Smooth muscle cell (in vitro differentiated cells): ENCODE results near the gene EFCAB14. TPM values are rescaled to one million over a fixed set of nuclear protein-coding genes. Genes with fewer than 3 reads are reported as not detected.

Experiments
- DNase-seq: peaks from one replicate; lab custom pipeline; 2025; ENCODE audit not compliant: unreplicated experiment; lab: John Stamatoyannopoulos, UW
- H2AFZ ChIP-seq: fragments of 200-600 bp; sonication (generic); 2 replicates; pipeline ENCODE4 v1.6.0; 2016; ENCODE audit warnings: antibody characterized with exemption, low read depth, mild to moderate bottlenecking
- H3F3A ChIP-seq: fragments of 200-600 bp; sonication (generic); 2 replicates; pipeline ENCODE4 v1.6.0; 2017; ENCODE audit warnings: antibody characterized with exemption, low read depth
- H3K27ac ChIP-seq: fragments of 200-600 bp; sonication (generic); 2 replicates; pipeline ENCODE4 v1.5.1; 2016; ENCODE audit warnings: low read depth, mild to moderate bottlenecking
- H3K27me3 ChIP-seq: fragments of 200-600 bp; sonication (generic); 2 replicates; pipeline ENCODE4 v1.6.1; 2016; ENCODE audit warnings: low read depth, mild to moderate bottlenecking
- H3K36me3 ChIP-seq: fragments of 200-600 bp; sonication (generic); 2 replicates; pipeline ENCODE4 v1.5.1; 2016; ENCODE audit warnings: low read depth
- H3K4me1 ChIP-seq: fragments of 200-600 bp; sonication (generic); 2 replicates; pipeline ENCODE4 v1.5.1; 2016; ENCODE audit warnings: low read depth
- H3K4me2 ChIP-seq: fragments of 200-600 bp; sonication (generic); 2 replicates; pipeline ENCODE4 v1.6.0; 2016; ENCODE audit warnings: mild to moderate bottlenecking
- H3K4me3 ChIP-seq: fragments of 200-600 bp; sonication (generic); 2 replicates; pipeline ENCODE4 v1.5.1; 2016; ENCODE audit warnings: mild to moderate bottlenecking
- H3K79me2 ChIP-seq: fragments of 200-600 bp; sonication (generic); 2 replicates; pipeline ENCODE4 v1.6.0; 2016; ENCODE audit warnings: low read depth, mild to moderate bottlenecking
- H3K9ac ChIP-seq: fragments of 200-600 bp; sonication (generic); 2 replicates; pipeline ENCODE4 v1.6.0; 2016; ENCODE audit warnings: low read depth
- H3K9me3 ChIP-seq: fragments of 200-600 bp; sonication (generic); replicated peaks from 2 replicates; pipeline ENCODE4 v1.5.1; 2016; ENCODE audit warnings: low read depth
- H4K20me1 ChIP-seq: fragments of 200-600 bp; sonication (generic); 2 replicates; pipeline ENCODE4 v1.6.0; 2016; ENCODE audit warnings: low read depth
- CTCF ChIP-seq: fragments of 200-600 bp; sonication (generic); IDR thresholded peaks from 2 replicates; pipeline ENCODE4 v1.5.1; 2017; ENCODE audit warnings: borderline replicate concordance, mild to moderate bottlenecking, antibody characterized with exemption; ENCODE audit not compliant: insufficient read depth, poor library complexity, severe bottlenecking
- WGBS: methylation state at CpG from one replicate; pipeline ENCODE4 v1.1.7; 2016; ENCODE audit warnings: low lambda C conversion rate; 5-methylcytosine and 5-hydroxymethylcytosine counted together
- polyA plus RNA-seq: library from polyadenylated mRNA; unstranded; fragments of >200 nt; fragmentation: Nextera tagmentation; extraction: Ambion mirVana; gene quantifications from 2 replicates; pipeline ENCODE4 v1.2.1, GENCODE V29; 2016
- total RNA-seq: library from RNA; depleted of rRNA; stranded (reverse); fragments of >200 nt; gene quantifications from 2 replicates; pipeline ENCODE4 v1.2.3, GENCODE V29; 2014

EFCAB14 gene
- total and polyA plus RNA-seq, 2 experiments from 2014 or later = 28.6 to 62.8 TPM

DNA sequence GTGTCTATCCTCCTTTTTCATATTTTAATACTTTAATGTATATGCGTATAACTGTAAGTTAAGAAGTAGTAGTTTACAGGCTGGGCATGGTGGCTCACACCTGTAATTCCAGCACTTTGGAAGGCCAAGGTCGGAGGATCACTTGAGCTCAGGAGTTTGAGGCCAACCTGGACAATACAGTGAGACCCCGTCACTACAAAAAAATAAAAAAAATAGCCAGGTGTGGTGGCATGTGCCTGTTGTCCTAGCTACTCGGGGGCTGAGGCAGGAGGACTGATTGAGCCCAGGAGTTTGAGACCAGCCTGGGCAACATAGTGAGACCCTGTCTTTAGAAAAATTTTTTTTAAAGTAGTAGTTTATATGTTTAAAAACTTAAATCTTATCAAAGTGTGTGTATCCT is 73.1 kb downstream of the EFCAB14 start:
- no peak overlapping the region for H3K4me3 ChIP-seq
- no peak overlapping the region for H3K4me2 ChIP-seq
- no peaks in the 10 kb centered on the region for H3K27me3 ChIP-seq
- 97% methylated on average over 4 of the region's 4 CpGs for WGBS
- no peaks in the 10 kb centered on the region for H3K4me1 ChIP-seq
- H3K9ac ChIP-seq = no peak overlapping the region
- peaks cover 12% of the 10 kb centered on the region for H3K36me3 ChIP-seq
- H3K9me3 ChIP-seq = no peaks in the 10 kb centered on the region
- H3K79me2 ChIP-seq = no peaks in the 10 kb centered on the region
- H4K20me1 ChIP-seq = no peaks in the 10 kb centered on the region
- TF ChIP-seq CTCF = no peak
- H3K27ac ChIP-seq = no peak overlapping the region
- H3F3A ChIP-seq = no peaks in the 10 kb centered on the region
- DNase-seq = no peak
- no peak overlapping the region for H2AFZ ChIP-seq

GRCh38 chr1:46643368-46643775 is 75.5 kb downstream of the EFCAB14 start:
- Histone ChIP-seq H4K20me1 (no peaks in the 10 kb centered on the region), H3K4me1 (no peaks in the 10 kb centered on the region), H3K4me2 (peak overlapping the region; percentile 3), H3K4me3 (no peak overlapping the region), H3K36me3 (no peaks in the 10 kb centered on the region), H3K27me3 (no peaks in the 10 kb centered on the region), H3K9me3 (no peaks in the 10 kb centered on the region), H3F3A (no peaks in the 10 kb centered on the region), H3K79me2 (no peaks in the 10 kb centered on the region), H3K9ac (no peak overlapping the region), H2AFZ (no peak overlapping the region), H3K27ac (peak overlapping the region; percentile 65)
- no peak for TF ChIP-seq CTCF
- no peak for DNase-seq

DNA sequence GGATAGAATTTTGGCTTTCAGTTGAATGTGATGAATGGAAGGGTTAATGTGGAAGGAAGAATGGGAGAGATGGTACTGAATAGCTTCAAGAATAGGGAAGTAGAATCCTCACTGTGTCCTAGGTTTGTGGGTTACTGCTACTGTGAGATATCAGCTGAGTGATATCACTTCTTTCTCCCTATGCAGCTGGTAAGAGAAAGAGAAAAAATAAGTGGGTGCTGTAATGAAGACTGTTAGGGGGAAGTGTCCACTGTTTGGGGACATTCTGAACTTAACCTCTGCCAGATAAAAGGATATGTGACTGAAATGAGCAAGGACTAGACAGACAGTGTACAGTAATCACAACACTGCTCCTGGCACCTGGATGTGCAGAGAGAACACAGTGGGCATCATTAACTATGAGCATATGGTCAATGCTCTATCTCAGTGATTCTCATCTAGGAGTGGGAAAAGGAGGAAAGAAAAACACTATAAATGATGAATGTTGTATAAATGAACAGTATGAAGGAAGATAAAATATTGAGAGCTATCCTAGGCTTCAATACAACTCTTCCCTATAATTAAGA is 76.7 kb downstream of the EFCAB14 start:
- Histone ChIP-seq H3K9me3 (no peaks in the 10 kb centered on the region), H3K4me3 (no peak overlapping the region), H3K4me1 (no peaks in the 10 kb centered on the region), H3K27ac (peak overlapping the region; percentile 65), H3F3A (no peaks in the 10 kb centered on the region), H2AFZ (no peak overlapping the region), H4K20me1 (no peaks in the 10 kb centered on the region), H3K79me2 (no peaks in the 10 kb centered on the region), H3K36me3 (no peaks in the 10 kb centered on the region), H3K27me3 (no peaks in the 10 kb centered on the region), H3K4me2 (no peak overlapping the region), H3K9ac (no peak overlapping the region)
- no peak for DNase-seq
- TF ChIP-seq CTCF = no peak

- Histone ChIP-seq H3K4me3 (no peak overlapping the region), H3K9me3 (no peaks in the 10 kb centered on the region), H3K27ac (no peak overlapping the region), H3K36me3 (no peaks in the 10 kb centered on the region), H3K4me1 (no peaks in the 10 kb centered on the region), H3K79me2 (no peaks in the 10 kb centered on the region), H3K4me2 (no peak overlapping the region), H2AFZ (no peak overlapping the region), H3K27me3 (no peaks in the 10 kb centered on the region), H4K20me1 (no peaks in the 10 kb centered on the region), H3F3A (no peaks in the 10 kb centered on the region), H3K9ac (no peak overlapping the region)
- TF ChIP-seq CTCF = no peak
- no peak for DNase-seq
- 90% methylated on average over 1 of the region's 1 CpG for WGBS
Measured at GRCh38 chr1:46639547-46639946, 79.4 kb downstream of the EFCAB14 start.
